ENCODE measurements around the gene GOLGA3.
"Not testable (repeated sequence)": the region's sequence is repeated elsewhere in the genome, so short reads cannot be mapped to it uniquely, and the experiment has no call there.

The GOLGA3 gene

GRCh38 chr12:132806857-132807256, 21.8 kb downstream of the GOLGA3 start:
- Mint-ChIP-seq H3K36me3 (peaks cover 97% of the 10 kb centered on the region), H3K4me1 (peaks cover 14% of the 10 kb centered on the region), H3K4me3 (no peak overlapping the region), H3K27ac (no peak overlapping the region), H3K9me3 (no peaks in the 10 kb centered on the region)
- DNase-seq (ENCODE audit: low spot score in 2 of 2) (no peak), ATAC-seq (no peak)

GRCh38 chr12:132804426-132804861, 24.2 kb downstream of the GOLGA3 start:
- peaks cover 7% of the 10 kb centered on the region for H3K4me1 Mint-ChIP-seq
- DNase-seq (ENCODE audit: low spot score in 2 of 2) (no peak), ATAC-seq (no peak)
- H3K4me3 Mint-ChIP-seq = no peak overlapping the region
- H3K36me3 Mint-ChIP-seq = peaks cover 97% of the 10 kb centered on the region
- H3K9me3 Mint-ChIP-seq = no peaks in the 10 kb centered on the region
- H3K27ac Mint-ChIP-seq = no peak overlapping the region

GRCh38 chr12:132803888-132804287, 24.8 kb downstream of the GOLGA3 start:
- Mint-ChIP-seq H3K27ac (no peak overlapping the region), H3K4me3 (no peak overlapping the region), H3K9me3 (no peaks in the 10 kb centered on the region), H3K4me1 (peaks cover 6% of the 10 kb centered on the region), H3K36me3 (peaks cover 97% of the 10 kb centered on the region)
- DNase-seq (ENCODE audit: low spot score in 2 of 2) (no peak), ATAC-seq (no peak)

- H3K4me3 Mint-ChIP-seq = no peak overlapping the region
- no peaks in the 10 kb centered on the region for H3K9me3 Mint-ChIP-seq
- no peak for ATAC-seq
- DNase-seq (ENCODE audit: low spot score in 2 of 2) = no peak
- H3K36me3 Mint-ChIP-seq = peaks cover 97% of the 10 kb centered on the region
- no peaks in the 10 kb centered on the region for H3K4me1 Mint-ChIP-seq
- H3K27ac Mint-ChIP-seq = no peak overlapping the region
Measured at GRCh38 chr12:132803125-132803524, 25.5 kb downstream of the GOLGA3 start.

- no peak for DNase-seq (ENCODE audit: low spot score in 2 of 2)
- peaks cover 97% of the 10 kb centered on the region for H3K36me3 Mint-ChIP-seq
- no peaks in the 10 kb centered on the region for H3K4me1 Mint-ChIP-seq
- no peaks in the 10 kb centered on the region for H3K9me3 Mint-ChIP-seq
- no peak for ATAC-seq
- no peak overlapping the region for H3K4me3 Mint-ChIP-seq
- H3K27ac Mint-ChIP-seq = no peak overlapping the region
Measured at GRCh38 chr12:132801741-132802140, 26.9 kb downstream of the GOLGA3 start.

- H3K4me1 Mint-ChIP-seq = no peaks in the 10 kb centered on the region
- H3K36me3 Mint-ChIP-seq = peaks cover 100% of the 10 kb centered on the region
- H3K4me3 Mint-ChIP-seq = no peak overlapping the region
- no peak for DNase-seq (ENCODE audit: low spot score in 2 of 2)
- H3K27ac Mint-ChIP-seq = no peak overlapping the region
- ATAC-seq = no peak
- H3K9me3 Mint-ChIP-seq = no peaks in the 10 kb centered on the region
Measured at GRCh38 chr12:132798836-132799235, 29.8 kb downstream of the GOLGA3 start.

- DNase-seq (ENCODE audit: low spot score in 2 of 2) = no peak
- Mint-ChIP-seq H3K27ac (no peak overlapping the region), H3K9me3 (no peaks in the 10 kb centered on the region)
Measured at GRCh38 chr12:132797820-132798570, 30.7 kb downstream of the GOLGA3 start.

GRCh38 chr12:132795847-132796246, 32.8 kb downstream of the GOLGA3 start:
- Mint-ChIP-seq H3K9me3 (no peaks in the 10 kb centered on the region), H3K4me3 (no peak overlapping the region), H3K4me1 (no peaks in the 10 kb centered on the region), H3K27ac (no peak overlapping the region), H3K36me3 (peaks cover 89% of the 10 kb centered on the region)
- DNase-seq (ENCODE audit: low spot score in 2 of 2) (no peak), ATAC-seq (no peak)

More at GRCh38 chr12:132797820-132798570, 30.7 kb downstream of the GOLGA3 start:
- peaks cover 96% of the 10 kb centered on the region for H3K36me3 Mint-ChIP-seq
- H3K4me1 Mint-ChIP-seq = no peaks in the 10 kb centered on the region
- no peak overlapping the region for H3K4me3 Mint-ChIP-seq
- no peak for ATAC-seq

- H3K4me3 Mint-ChIP-seq; ATAC-seq; H3K9me3 Mint-ChIP-seq; H3K27ac Mint-ChIP-seq; DNase-seq (ENCODE audit: low spot score in 2 of 2); H3K4me1 Mint-ChIP-seq: not testable (repeated sequence)
- peaks cover 89% of the 10 kb centered on the region for H3K36me3 Mint-ChIP-seq
Measured at GRCh38 chr12:132791940-132792339, 36.7 kb downstream of the GOLGA3 start.

GRCh38 chr12:132789099-132789471, 39.6 kb downstream of the GOLGA3 start:
- Mint-ChIP-seq H3K27ac (no peak overlapping the region), H3K36me3 (peaks cover 89% of the 10 kb centered on the region)
- no peak for ATAC-seq

GRCh38 chr12:132788375-132789098, 40.1 kb downstream of the GOLGA3 start:
- H3K4me1 Mint-ChIP-seq = peaks cover 9% of the 10 kb centered on the region
- peak overlapping the region; percentile 86 for H3K27ac Mint-ChIP-seq
- peaks cover 89% of the 10 kb centered on the region for H3K36me3 Mint-ChIP-seq
- no peak for DNase-seq (ENCODE audit: low spot score in 2 of 2)
- no peak overlapping the region for H3K4me3 Mint-ChIP-seq
- ATAC-seq = no peak
- no peaks in the 10 kb centered on the region for H3K9me3 Mint-ChIP-seq

More at GRCh38 chr12:132789099-132789471, 39.6 kb downstream of the GOLGA3 start:
- Mint-ChIP-seq H3K9me3 (no peaks in the 10 kb centered on the region), H3K4me3 (no peak overlapping the region), H3K4me1 (peaks cover 9% of the 10 kb centered on the region)
- DNase-seq (ENCODE audit: low spot score in 2 of 2) = no peak

- no peak overlapping the region for H3K4me3 Mint-ChIP-seq
- ATAC-seq (no peak), DNase-seq (ENCODE audit: low spot score in 2 of 2) (no peak)
- H3K36me3 Mint-ChIP-seq = peaks cover 94% of the 10 kb centered on the region
- H3K9me3 Mint-ChIP-seq = no peaks in the 10 kb centered on the region
- peaks cover 9% of the 10 kb centered on the region for H3K4me1 Mint-ChIP-seq
- H3K27ac Mint-ChIP-seq = peak overlapping the region; percentile 86
Measured at GRCh38 chr12:132787877-132788276, 40.8 kb downstream of the GOLGA3 start.

- H3K27ac Mint-ChIP-seq = no peak overlapping the region
- no peak for DNase-seq (ENCODE audit: low spot score in 2 of 2)
- no peaks in the 10 kb centered on the region for H3K9me3 Mint-ChIP-seq
- ATAC-seq = no peak
- peaks cover 9% of the 10 kb centered on the region for H3K4me1 Mint-ChIP-seq
- H3K36me3 Mint-ChIP-seq = peaks cover 100% of the 10 kb centered on the region
- no peak overlapping the region for H3K4me3 Mint-ChIP-seq
Measured at GRCh38 chr12:132786192-132786591, 42.5 kb downstream of the GOLGA3 start.

GRCh38 chr12:132784580-132784979, 44.1 kb downstream of the GOLGA3 start:
- ATAC-seq (no peak), DNase-seq (ENCODE audit: low spot score in 2 of 2) (no peak)
- Mint-ChIP-seq H3K9me3 (no peaks in the 10 kb centered on the region), H3K4me1 (peaks cover 9% of the 10 kb centered on the region), H3K4me3 (no peak overlapping the region), H3K36me3 (peaks cover 100% of the 10 kb centered on the region), H3K27ac (no peak overlapping the region)

- Mint-ChIP-seq H3K4me3 (no peak overlapping the region), H3K36me3 (peaks cover 100% of the 10 kb centered on the region), H3K9me3 (no peaks in the 10 kb centered on the region), H3K27ac (no peak overlapping the region), H3K4me1 (peaks cover 9% of the 10 kb centered on the region)
- ATAC-seq (no peak), DNase-seq (ENCODE audit: low spot score in 2 of 2) (no peak)
Measured at GRCh38 chr12:132783917-132784531, 44.6 kb downstream of the GOLGA3 start.

All from stimulated activated effector memory CD8-positive, alpha-beta T cell treated with anti-CD3 and anti-CD28 coated beads, Interleukin-12 subunit alpha, Interleukin-12 subunit beta, amount 100 ng/mL, for 72 hours (primary cell).